Occipital lobe (tissue), 2 donors: ENCODE results near the gene PDE4DIP. TPM values are rescaled to one million over a fixed set of nuclear protein-coding genes. Genes with fewer than 3 reads are reported as not detected.
"Not testable (repeated sequence)": the region's sequence is repeated elsewhere in the genome, so short reads cannot be mapped to it uniquely, and the experiment has no call there.

Experiments
- DNase-seq: peaks from one replicate; lab custom pipeline; 2025; lab: John Stamatoyannopoulos, UW
- total RNA-seq: library from RNA; depleted of rRNA; stranded (reverse); fragments of >200 nt; gene quantifications from one replicate; pipeline ENCODE4 v1.2.3, GENCODE V29; 2014

The PDE4DIP gene
- total RNA-seq, 1 donor from 2014 or later = 353 TPM

GRCh38 chr1:148874408-148875388, 30.5 kb downstream of the PDE4DIP start:
- DNase-seq = not testable (repeated sequence)

DNA sequence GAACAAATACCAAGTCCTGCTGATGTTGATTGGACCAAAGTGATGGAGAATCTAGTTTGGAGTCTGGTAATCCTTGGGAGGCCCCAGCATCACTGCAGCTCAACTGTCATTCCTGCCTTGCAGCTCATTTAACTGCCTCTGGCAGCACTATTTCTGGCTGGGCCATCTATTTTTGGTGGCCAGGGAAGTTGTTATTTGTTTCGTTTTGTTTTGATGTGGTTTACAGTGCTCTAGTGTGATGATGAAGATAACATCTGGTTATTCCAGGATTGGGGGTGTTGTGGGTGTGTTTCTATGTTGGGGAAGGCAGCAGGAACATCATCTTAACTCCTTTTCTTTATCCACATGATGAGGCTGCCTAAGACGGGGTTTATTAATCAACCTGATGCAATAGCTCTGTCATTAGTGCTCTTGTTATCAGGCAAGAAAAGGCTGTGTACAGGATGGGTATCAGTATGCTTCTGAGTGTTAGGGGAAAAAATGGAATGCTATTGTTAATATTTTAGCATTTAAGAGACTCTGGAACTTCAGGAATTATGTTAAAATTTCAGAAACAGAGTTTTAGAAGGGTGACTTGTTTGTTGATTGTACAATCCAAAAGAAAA, 35.7 kb downstream of the PDE4DIP start:
- DNase-seq = not testable (repeated sequence)

GRCh38 chr1:148881261-148881660, 37.0 kb downstream of the PDE4DIP start:
- not testable (repeated sequence) for DNase-seq

- DNase-seq = not testable (repeated sequence)
Measured at GRCh38 chr1:148885219-148885618, 41.0 kb downstream of the PDE4DIP start.

- not testable (repeated sequence) for DNase-seq
Measured at GRCh38 chr1:148886293-148886692, 42.1 kb downstream of the PDE4DIP start.

GRCh38 chr1:148888597-148888996, 44.4 kb downstream of the PDE4DIP start:
- not testable (repeated sequence) for DNase-seq

DNA sequence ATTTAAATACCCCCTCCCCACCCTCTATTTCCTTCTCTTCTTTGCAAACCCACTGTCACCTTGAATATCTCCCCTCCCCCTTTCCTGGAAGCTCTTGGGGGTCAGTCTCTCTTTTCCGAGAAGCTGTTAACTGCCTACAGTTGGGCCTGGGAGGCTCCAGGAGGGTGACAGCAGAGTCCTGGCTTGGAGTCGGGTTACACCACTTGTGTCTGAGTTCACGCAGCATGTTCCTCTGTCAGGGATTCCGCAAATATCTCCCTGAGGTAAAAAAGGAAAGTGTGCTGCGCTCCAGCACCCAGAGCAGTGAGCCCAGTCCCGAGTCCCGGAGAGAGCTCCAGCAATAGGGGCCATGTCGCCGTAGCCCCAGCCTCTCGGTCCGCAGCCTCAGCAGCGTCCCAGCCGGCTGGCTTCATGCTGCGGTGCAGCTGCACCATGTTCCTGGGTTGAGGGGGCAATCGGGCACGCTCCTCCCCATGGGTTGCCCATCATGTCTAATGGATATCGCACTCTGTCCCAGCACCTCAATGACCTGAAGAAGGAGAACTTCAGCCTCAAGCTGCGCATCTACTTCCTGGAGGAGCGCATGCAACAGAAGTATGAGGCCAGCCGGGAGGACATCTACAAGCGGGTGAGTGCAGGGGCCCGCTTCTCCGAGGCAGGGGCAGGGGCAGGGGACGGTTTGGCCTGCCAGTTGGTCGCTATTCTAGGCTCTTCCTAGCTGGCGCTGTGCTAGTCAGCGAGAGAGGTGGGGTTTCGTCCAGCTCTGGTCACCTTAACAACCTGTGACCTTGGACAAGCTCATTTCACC, 45.2 kb downstream of the PDE4DIP start:
- not testable (repeated sequence) for DNase-seq

GRCh38 chr1:148890075-148890568, 45.9 kb downstream of the PDE4DIP start:
- not testable (repeated sequence) for DNase-seq

DNA sequence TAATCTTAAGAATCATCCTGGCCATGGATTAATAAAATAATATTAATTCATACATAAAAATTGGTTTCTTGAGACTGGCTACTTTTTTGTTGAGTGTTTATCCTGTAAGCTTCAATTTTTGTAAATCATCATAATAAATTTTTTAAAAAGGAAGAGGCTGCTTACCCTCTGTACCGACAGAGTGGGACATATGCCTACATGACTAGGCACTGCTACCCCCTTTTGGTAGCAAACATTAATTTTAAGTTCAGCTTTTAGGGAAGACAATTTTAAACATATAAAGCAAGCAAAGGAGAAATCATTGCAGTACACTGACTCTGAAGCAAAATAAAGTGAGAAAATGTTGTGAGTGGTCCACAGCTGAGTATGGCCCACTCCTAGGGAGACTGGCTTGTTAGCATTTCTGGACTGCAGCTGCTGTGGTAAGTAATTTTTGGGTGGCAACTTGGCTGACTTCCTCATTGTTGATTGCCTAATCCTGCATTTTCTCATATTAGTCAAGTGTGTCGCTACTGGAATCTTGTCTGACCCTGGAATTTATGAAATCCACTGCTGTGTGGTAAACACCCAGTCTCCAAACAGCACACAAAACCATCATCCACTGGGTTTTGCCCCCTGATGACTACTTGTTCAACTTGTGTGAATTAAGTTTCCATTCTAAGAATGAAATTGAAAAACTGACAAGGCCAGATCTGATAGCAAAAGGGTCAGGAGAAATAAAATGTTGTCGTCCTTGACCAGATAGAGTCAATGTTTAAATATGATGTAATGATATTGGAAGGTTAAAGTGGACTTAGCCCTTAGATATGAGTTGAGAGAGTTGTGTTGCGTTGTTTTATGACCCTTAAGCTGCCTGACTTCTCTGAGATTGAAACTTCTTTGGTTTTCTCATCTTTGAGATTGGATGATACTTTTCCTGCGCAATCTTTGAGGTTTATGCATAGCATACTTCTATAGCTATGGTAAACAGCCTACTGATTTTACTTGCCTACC, 50.4 kb downstream of the PDE4DIP start:
- DNase-seq = not testable (repeated sequence)

GRCh38 chr1:148900026-148900425, 55.8 kb downstream of the PDE4DIP start:
- DNase-seq = not testable (repeated sequence)

- DNase-seq = not testable (repeated sequence)
Measured at GRCh38 chr1:148900691-148901090, 56.5 kb downstream of the PDE4DIP start.

DNA sequence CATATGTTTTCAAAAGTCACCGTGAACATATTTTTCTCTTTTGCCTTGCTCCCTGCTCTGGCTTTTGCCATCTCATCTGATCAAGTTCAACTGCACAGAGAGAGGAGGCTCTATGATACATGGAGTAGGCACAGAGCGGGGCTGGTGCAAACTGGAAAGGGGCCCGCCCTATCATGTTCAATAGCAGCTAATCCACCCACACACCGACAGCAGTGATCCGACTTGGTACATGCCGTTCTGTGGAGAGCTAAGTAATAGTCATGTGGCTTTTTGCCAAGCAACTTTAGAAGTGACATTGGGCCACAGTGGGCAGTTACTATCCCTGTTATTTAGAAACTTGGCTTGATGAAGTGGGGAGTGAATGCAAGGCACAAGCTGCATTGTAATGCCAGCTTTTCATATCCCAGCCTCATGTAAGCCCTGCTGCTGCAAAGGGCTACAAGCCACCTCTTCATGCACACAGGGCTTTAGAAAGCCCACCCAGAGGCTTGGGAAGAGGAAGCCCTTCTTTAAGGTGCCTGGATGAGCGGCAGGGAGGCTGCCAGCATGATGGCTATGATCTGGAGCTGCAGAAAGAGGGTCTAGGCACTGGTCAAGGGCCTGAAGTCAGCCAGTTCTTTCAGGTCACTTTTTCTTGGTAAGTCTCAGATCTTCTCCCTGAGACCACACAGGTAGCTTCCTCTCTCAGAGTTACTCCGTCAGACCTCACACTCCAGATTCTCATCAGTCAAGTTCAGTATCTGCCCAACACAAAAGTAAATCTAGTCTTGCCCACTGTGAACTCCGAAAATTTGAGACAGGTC, 57.1 kb downstream of the PDE4DIP start:
- DNase-seq = not testable (repeated sequence)

GRCh38 chr1:148901953-148902341, 57.7 kb downstream of the PDE4DIP start:
- not testable (repeated sequence) for DNase-seq

DNA sequence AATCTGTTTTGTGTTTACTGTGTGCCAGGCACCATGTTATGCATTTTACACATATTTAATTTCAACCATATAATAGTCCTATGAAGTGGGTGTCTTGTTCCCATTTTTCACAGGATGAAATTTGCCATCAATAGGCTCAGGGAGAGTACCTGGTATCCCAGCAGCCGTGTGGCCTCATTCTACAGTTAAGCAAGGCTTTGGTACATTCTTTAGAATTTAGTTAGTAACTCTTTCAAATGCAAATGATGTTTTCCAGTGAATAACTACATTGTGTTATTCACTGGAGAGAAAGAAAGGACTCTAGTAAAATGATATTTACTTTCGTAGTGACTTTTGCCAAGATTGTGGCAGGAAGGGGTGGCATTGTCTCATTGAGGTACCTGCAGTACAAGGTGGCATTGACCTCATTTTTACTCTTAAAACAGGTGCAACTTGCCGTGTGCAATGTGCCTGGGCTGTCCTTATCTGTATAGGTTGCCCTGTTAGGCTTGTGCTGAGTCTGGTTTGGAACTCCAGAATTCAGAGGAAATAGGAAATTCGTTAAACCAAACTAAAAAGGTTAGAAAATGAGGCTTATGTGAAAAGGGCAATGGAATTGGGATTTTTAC, 65.1 kb downstream of the PDE4DIP start:
- not testable (repeated sequence) for DNase-seq

- not testable (repeated sequence) for DNase-seq
Measured at GRCh38 chr1:148911303-148911928, 67.2 kb downstream of the PDE4DIP start.

DNA sequence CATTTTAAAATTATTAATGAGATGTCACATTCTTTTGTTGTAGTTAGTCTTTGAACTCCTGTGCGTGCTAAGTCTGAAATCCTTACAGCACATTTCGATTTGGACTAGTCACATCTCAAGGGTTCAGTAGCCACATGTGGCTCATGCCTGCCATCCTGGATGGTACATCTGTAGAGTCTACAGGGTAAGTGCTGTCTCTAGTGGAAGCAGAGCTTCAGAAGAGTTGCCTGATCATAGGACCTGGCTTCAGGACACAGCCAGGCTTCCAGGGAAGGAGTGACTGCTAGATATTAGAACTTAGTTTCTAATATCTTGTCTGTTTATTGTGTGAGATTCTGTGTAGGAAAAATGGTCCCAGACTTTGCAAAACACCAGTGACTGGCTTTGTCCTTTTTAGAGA, 72.0 kb downstream of the PDE4DIP start:
- not testable (repeated sequence) for DNase-seq

DNA sequence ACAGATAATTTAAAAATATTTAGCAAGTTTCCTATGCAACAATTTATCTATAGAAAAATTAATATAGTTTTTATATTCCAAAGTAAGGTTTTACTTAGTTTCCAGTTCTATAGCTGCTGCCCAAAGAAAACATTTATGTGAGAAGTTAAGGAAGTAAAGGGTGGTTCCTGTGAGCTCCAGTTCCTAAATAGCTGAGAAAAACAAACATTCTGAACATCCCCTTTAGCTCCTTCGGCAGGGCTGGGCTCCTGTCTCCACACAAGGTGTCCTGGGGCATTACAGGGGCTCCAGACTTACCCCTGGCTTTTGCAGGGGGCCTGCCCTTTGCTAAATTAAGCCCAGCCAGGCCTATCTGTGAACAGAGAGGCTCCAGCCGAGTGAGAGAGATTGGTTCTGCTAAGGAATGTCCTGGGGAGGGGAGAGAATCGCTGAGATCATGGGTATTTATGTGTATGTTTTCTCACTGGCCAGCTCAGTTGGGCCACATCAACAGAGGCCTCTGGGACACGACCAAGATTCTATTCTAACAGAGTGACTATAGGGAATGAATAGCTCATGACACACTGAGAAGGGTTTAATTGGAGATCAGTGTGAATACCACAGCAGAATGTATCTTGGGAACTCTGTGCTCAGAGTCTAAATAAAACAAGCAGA, 72.6 kb downstream of the PDE4DIP start:
- DNase-seq = not testable (repeated sequence)
